Neural progenitor cell (in vitro differentiated cells): ENCODE measurements around the gene FBXO15. TPM values are rescaled to one million over a fixed set of nuclear protein-coding genes. Genes with fewer than 3 reads are reported as not detected.

ENCODE experiments used
- DNase-seq: peaks from one replicate; pipeline ENCODE4 v3.0.0-alpha.2; 2016; ENCODE audit warnings: low spot score
- H2AFZ ChIP-seq: fragments of 200-600 bp; sonication (generic); replicated peaks from 2 replicates; pipeline ENCODE4 v1.6.1; 2016; ENCODE audit warnings: antibody characterized with exemption
- H3F3A ChIP-seq: fragments of 200-600 bp; sonication (generic); 2 replicates; pipeline ENCODE4 v1.6.1; 2016; ENCODE audit warnings: antibody characterized with exemption, low read depth
- H3K27ac ChIP-seq: fragments of 200-600 bp; sonication (generic); 2 replicates; pipeline ENCODE4 v1.5.1; 2016; ENCODE audit warnings: mild to moderate bottlenecking
- H3K27me3 ChIP-seq: fragments of 200-600 bp; sonication (generic); 2 replicates; pipeline ENCODE4 v1.6.1; 2016; ENCODE audit warnings: mild to moderate bottlenecking, moderate library complexity
- H3K36me3 ChIP-seq: fragments of 200-600 bp; sonication (generic); 2 replicates; pipeline ENCODE4 v1.5.1; 2016
- H3K4me1 ChIP-seq: fragments of 200-600 bp; sonication (generic); 2 replicates; pipeline ENCODE4 v1.6.1; 2016; ENCODE audit warnings: mixed run types
- H3K4me2 ChIP-seq: fragments of 200-600 bp; sonication (generic); 2 replicates; pipeline ENCODE4 v1.6.1; 2016
- H3K4me3 ChIP-seq: fragments of 200-600 bp; sonication (generic); 2 replicates; pipeline ENCODE4 v1.5.1; 2016
- H3K79me2 ChIP-seq: fragments of 200-600 bp; sonication (generic); 2 replicates; pipeline ENCODE4 v1.6.1; 2016; ENCODE audit warnings: low read depth
- H3K9ac ChIP-seq: fragments of 200-600 bp; sonication (generic); 2 replicates; pipeline ENCODE4 v1.6.1; 2016
- H3K9me3 ChIP-seq: fragments of 200-600 bp; sonication (generic); 2 replicates; pipeline ENCODE4 v1.5.1; 2016; ENCODE audit warnings: low read depth
- H4K20me1 ChIP-seq: fragments of 200-600 bp; sonication (generic); 2 replicates; pipeline ENCODE4 v1.6.1; 2016; ENCODE audit warnings: low read depth
- H3K27ac Mint-ChIP-seq: 3 replicates; pipeline ENCODE4 v1.8.0; 2021; ENCODE audit warnings: mixed read lengths
- H3K27me3 Mint-ChIP-seq: 2 replicates; pipeline ENCODE4 v1.8.0; 2022; ENCODE audit warnings: low read depth, mild to moderate bottlenecking, inconsistent platforms, moderate library complexity, mixed read lengths; ENCODE audit not compliant: insufficient read depth
- H3K36me3 Mint-ChIP-seq: 3 replicates; pipeline ENCODE4 v1.8.0; 2021; ENCODE audit warnings: mixed read lengths
- H3K4me1 Mint-ChIP-seq: 3 replicates; pipeline ENCODE4 v1.8.0; 2021; ENCODE audit warnings: mixed read lengths
- H3K4me3 Mint-ChIP-seq: 3 replicates; pipeline ENCODE4 v1.8.0; 2021; ENCODE audit warnings: mild to moderate bottlenecking, moderate library complexity, mixed read lengths
- H3K9me3 Mint-ChIP-seq: 3 replicates; pipeline ENCODE4 v1.8.0; 2020; ENCODE audit warnings: mixed read lengths
- EZH2 ChIP-seq: fragments of 200-600 bp; sonication (generic); IDR thresholded peaks from 2 replicates; pipeline ENCODE4 v1.6.1; 2017; ENCODE audit warnings: antibody characterized with exemption, mild to moderate bottlenecking, moderate library complexity
- EZH2phosphoT487 ChIP-seq: fragments of 200-600 bp; sonication (generic); IDR thresholded peaks from 2 replicates; pipeline ENCODE4 v1.6.1; 2017; ENCODE audit warnings: antibody characterized with exemption
- total RNA-seq: library from RNA; depleted of rRNA; stranded (reverse); fragments of >200 nt; gene quantifications from 2 replicates; pipeline ENCODE4 v1.2.3, GENCODE V29; 2015; ENCODE audit warnings: low replicate concordance
- TF ChIP-seq, protein P1 (sequence below): fragments of 200-600 bp; sonication (generic); IDR thresholded peaks from 2 replicates; pipeline ENCODE4 v1.5.1; 2017; ENCODE audit warnings: antibody characterized with exemption, mild to moderate bottlenecking

Gene FBXO15
- total RNA-seq, 1 donor from 2014 or later, result 2.2 TPM

DNA sequence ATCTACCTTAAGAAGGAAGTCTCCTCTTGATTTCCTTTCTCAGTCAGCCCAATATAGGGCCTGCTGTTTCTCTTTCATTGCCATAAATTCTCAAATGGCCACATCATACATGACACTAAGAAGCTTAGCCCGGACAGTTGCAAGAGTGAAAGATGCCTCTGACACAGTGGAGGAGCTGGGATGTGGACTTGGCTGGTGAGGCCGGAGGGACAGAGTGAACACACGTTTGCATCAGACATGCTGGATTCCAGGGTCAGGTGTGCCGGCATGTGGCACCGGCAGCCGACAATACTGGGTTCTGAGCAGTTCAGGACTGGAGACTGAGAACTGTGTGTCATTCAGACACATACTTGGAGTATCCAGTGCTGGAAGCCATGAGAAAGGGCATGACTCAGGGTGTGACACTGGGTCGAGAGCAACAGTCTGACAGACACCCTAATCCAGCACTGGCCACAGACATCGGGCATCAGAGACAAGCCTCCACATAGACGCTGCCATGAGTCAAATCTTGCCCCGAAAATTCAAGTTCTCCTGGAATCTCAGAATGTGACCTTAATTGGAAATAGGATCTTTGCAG lies 32.1 kb upstream of the FBXO15 start:
- H3K36me3 Mint-ChIP-seq, result no peaks in the 10 kb centered on the region
- no peaks in the 10 kb centered on the region for H3F3A ChIP-seq

DNA sequence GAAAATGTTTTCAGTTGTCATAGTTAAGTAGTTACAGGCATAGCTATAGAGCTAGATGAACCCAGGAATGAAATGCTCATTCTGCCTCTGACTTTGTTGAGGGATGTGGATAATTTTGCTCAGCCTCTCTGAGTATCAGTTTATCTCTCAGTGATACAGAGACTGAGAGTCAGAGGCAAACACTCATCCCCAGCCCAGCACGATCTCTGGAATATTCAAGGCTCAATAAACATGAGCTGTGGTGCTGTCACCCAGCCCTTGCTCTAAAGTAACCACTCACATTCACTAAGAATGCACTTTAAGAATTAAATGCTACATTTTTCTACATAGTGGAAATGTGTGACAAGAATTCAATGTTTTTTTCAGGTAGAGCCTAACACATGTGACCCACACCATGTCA lies 31.2 kb upstream of the FBXO15 start:
- Histone ChIP-seq H3K9ac (no peak overlapping the region), H3F3A (no peaks in the 10 kb centered on the region), H3K36me3 (no peaks in the 10 kb centered on the region), H4K20me1 (no peaks in the 10 kb centered on the region), H3K27ac (no peak overlapping the region), H3K4me1 (peaks cover 4% of the 10 kb centered on the region), H3K79me2 (no peaks in the 10 kb centered on the region), H3K27me3 (no peaks in the 10 kb centered on the region), H3K4me3 (no peak overlapping the region), H3K4me2 (no peak overlapping the region), H3K9me3 (no peaks in the 10 kb centered on the region), H2AFZ (no peak overlapping the region)
- H3K9me3 Mint-ChIP-seq, result peaks cover 2% of the 10 kb centered on the region
- DNase-seq, result no peak
- TF ChIP-seq, protein P1, sequence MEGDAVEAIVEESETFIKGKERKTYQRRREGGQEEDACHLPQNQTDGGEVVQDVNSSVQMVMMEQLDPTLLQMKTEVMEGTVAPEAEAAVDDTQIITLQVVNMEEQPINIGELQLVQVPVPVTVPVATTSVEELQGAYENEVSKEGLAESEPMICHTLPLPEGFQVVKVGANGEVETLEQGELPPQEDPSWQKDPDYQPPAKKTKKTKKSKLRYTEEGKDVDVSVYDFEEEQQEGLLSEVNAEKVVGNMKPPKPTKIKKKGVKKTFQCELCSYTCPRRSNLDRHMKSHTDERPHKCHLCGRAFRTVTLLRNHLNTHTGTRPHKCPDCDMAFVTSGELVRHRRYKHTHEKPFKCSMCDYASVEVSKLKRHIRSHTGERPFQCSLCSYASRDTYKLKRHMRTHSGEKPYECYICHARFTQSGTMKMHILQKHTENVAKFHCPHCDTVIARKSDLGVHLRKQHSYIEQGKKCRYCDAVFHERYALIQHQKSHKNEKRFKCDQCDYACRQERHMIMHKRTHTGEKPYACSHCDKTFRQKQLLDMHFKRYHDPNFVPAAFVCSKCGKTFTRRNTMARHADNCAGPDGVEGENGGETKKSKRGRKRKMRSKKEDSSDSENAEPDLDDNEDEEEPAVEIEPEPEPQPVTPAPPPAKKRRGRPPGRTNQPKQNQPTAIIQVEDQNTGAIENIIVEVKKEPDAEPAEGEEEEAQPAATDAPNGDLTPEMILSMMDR, result no peak
- no peak for TF ChIP-seq EZH2phosphoT487
- TF ChIP-seq EZH2, result no peak
- H3K27me3 Mint-ChIP-seq, result no peaks in the 10 kb centered on the region
- H3K27ac Mint-ChIP-seq, result no peak overlapping the region
- H3K4me1 Mint-ChIP-seq, result peaks cover 3% of the 10 kb centered on the region
- no peaks in the 10 kb centered on the region for H3K36me3 Mint-ChIP-seq
- no peak overlapping the region for H3K4me3 Mint-ChIP-seq

More for the DNA sequence above, 32.1 kb upstream of the FBXO15 start:
- Mint-ChIP-seq H3K27ac (no peak overlapping the region), H3K4me3 (no peak overlapping the region), H3K9me3 (peaks cover 2% of the 10 kb centered on the region), H3K4me1 (peaks cover 3% of the 10 kb centered on the region), H3K27me3 (no peaks in the 10 kb centered on the region)
- Histone ChIP-seq H3K4me2 (no peak overlapping the region), H3K27ac (no peak overlapping the region), H2AFZ (no peak overlapping the region), H3K4me1 (peaks cover 13% of the 10 kb centered on the region), H3K36me3 (no peaks in the 10 kb centered on the region), H4K20me1 (no peaks in the 10 kb centered on the region), H3K79me2 (no peaks in the 10 kb centered on the region), H3K9me3 (no peaks in the 10 kb centered on the region), H3K4me3 (no peak overlapping the region), H3K27me3 (no peaks in the 10 kb centered on the region), H3K9ac (no peak overlapping the region)
- TF ChIP-seq EZH2phosphoT487 (no peak), EZH2 (no peak)
- TF ChIP-seq, protein P1, result no peak
- no peak for DNase-seq

GRCh38 chr18:74175658-74176057 lies 28.0 kb upstream of the FBXO15 start:
- no peak overlapping the region for H3K4me3 Mint-ChIP-seq
- no peaks in the 10 kb centered on the region for H3K4me1 Mint-ChIP-seq
- no peaks in the 10 kb centered on the region for H4K20me1 ChIP-seq
- H3K4me1 ChIP-seq, result no peaks in the 10 kb centered on the region
- H3K79me2 ChIP-seq, result no peaks in the 10 kb centered on the region
- no peak overlapping the region for H3K27ac Mint-ChIP-seq
- no peaks in the 10 kb centered on the region for H3K36me3 Mint-ChIP-seq
- TF ChIP-seq, protein P1, result no peak
- TF ChIP-seq EZH2phosphoT487, result no peak
- TF ChIP-seq EZH2, result no peak
- DNase-seq, result no peak
- no peak overlapping the region for H3K4me2 ChIP-seq
- no peaks in the 10 kb centered on the region for H3K27me3 ChIP-seq
- no peaks in the 10 kb centered on the region for H3K9me3 ChIP-seq
- no peak overlapping the region for H2AFZ ChIP-seq
- no peak overlapping the region for H3K4me3 ChIP-seq
- no peaks in the 10 kb centered on the region for H3F3A ChIP-seq
- H3K9ac ChIP-seq, result no peak overlapping the region
- peaks cover 4% of the 10 kb centered on the region for H3K27me3 Mint-ChIP-seq
- H3K27ac ChIP-seq, result no peak overlapping the region
- H3K36me3 ChIP-seq, result no peaks in the 10 kb centered on the region
- peaks cover 2% of the 10 kb centered on the region for H3K9me3 Mint-ChIP-seq
